HUES64 (cell line): Measurements from ENCODE around the gene LRATD1.
"Not testable (repeated sequence)": the region's sequence is repeated elsewhere in the genome, so short reads cannot be mapped to it uniquely, and the experiment has no call there.

Experiments
- H3K27ac ChIP-seq: 2 replicates; pipeline ENCODE4 v1.7.0; 2013; ENCODE audit warnings: low read depth, low read length, inconsistent platforms
- H3K27me3 ChIP-seq: 2 replicates; pipeline ENCODE4 v1.6.1; 2013; ENCODE audit warnings: mild to moderate bottlenecking, low read length; ENCODE audit not compliant: insufficient read depth
- H3K36me3 ChIP-seq: 2 replicates; pipeline ENCODE4 v1.6.1; 2013; ENCODE audit warnings: mild to moderate bottlenecking, low read length; ENCODE audit not compliant: insufficient read depth
- H3K4me1 ChIP-seq: 2 replicates; pipeline ENCODE4 v1.6.1; 2013; ENCODE audit warnings: mild to moderate bottlenecking, low read length, moderate library complexity; ENCODE audit not compliant: insufficient read depth
- H3K4me3 ChIP-seq: 2 replicates; pipeline ENCODE4 v1.5.1; 2013; ENCODE audit warnings: mild to moderate bottlenecking, low read length, moderate library complexity
- H3K9ac ChIP-seq: 2 replicates; pipeline ENCODE4 v1.6.1; 2013; ENCODE audit warnings: mild to moderate bottlenecking, low read depth, low read length
- H3K9me3 ChIP-seq: 2 replicates; pipeline ENCODE4 v1.6.1; 2013; ENCODE audit warnings: low read depth, low read length; ENCODE audit not compliant: insufficient read depth
- WGBS: fragments of 150-250, 120-280 bp; methylation state at CpG from one replicate; pipeline ENCODE4 v1.1.7; 2013; ENCODE audit warnings: missing lambda C conversion rate; 5-methylcytosine and 5-hydroxymethylcytosine counted together

The LRATD1 gene

GRCh38 chr2:14616342-14616741, 16.2 kb upstream of the LRATD1 start:
- Histone ChIP-seq H3K4me1 (no peaks in the 10 kb centered on the region), H3K27me3 (no peaks in the 10 kb centered on the region), H3K9me3 (no peaks in the 10 kb centered on the region), H3K36me3 (no peaks in the 10 kb centered on the region), H3K9ac (no peak overlapping the region), H3K27ac (no peak overlapping the region), H3K4me3 (no peak overlapping the region)
- WGBS: 94% methylated on average over 4 of the region's 4 CpGs

GRCh38 chr2:14616950-14617349, 15.6 kb upstream of the LRATD1 start:
- Histone ChIP-seq H3K27me3 (no peaks in the 10 kb centered on the region), H3K36me3 (no peaks in the 10 kb centered on the region), H3K4me3 (no peak overlapping the region), H3K4me1 (no peaks in the 10 kb centered on the region), H3K27ac (no peak overlapping the region), H3K9ac (no peak overlapping the region), H3K9me3 (no peaks in the 10 kb centered on the region)
- 99% methylated on average over 5 of the region's 6 CpGs for WGBS

- Histone ChIP-seq H3K27ac (no peak overlapping the region), H3K4me1 (no peaks in the 10 kb centered on the region), H3K36me3 (no peaks in the 10 kb centered on the region), H3K27me3 (no peaks in the 10 kb centered on the region), H3K4me3 (no peak overlapping the region), H3K9ac (no peak overlapping the region), H3K9me3 (no peaks in the 10 kb centered on the region)
- WGBS: 91% methylated on average over 3 of the region's 3 CpGs
Measured at GRCh38 chr2:14619441-14619840, 13.1 kb upstream of the LRATD1 start.

- Histone ChIP-seq H3K36me3 (no peaks in the 10 kb centered on the region), H3K27ac (no peak overlapping the region), H3K9ac (no peak overlapping the region), H3K4me1 (no peaks in the 10 kb centered on the region), H3K9me3 (no peaks in the 10 kb centered on the region), H3K27me3 (no peaks in the 10 kb centered on the region), H3K4me3 (no peak overlapping the region)
- WGBS: 100% methylated on average over 1 of the region's 1 CpG
Measured at GRCh38 chr2:14621114-14621513, 11.4 kb upstream of the LRATD1 start.

- WGBS: 95% methylated on average over 6 of the region's 6 CpGs
- H3K9me3 ChIP-seq: no peaks in the 10 kb centered on the region
- H3K36me3 ChIP-seq: no peaks in the 10 kb centered on the region
- no peaks in the 10 kb centered on the region for H3K27me3 ChIP-seq
- H3K4me3 ChIP-seq: no peak overlapping the region
- H3K4me1 ChIP-seq: no peaks in the 10 kb centered on the region
- H3K9ac ChIP-seq: no peak overlapping the region
- H3K27ac ChIP-seq: no peak overlapping the region
Measured at GRCh38 chr2:14621906-14622549, 10.5 kb upstream of the LRATD1 start.

- H3K27me3 ChIP-seq, H3K27ac ChIP-seq, H3K9me3 ChIP-seq, H3K36me3 ChIP-seq, H3K9ac ChIP-seq, H3K4me3 ChIP-seq, H3K4me1 ChIP-seq: not testable (repeated sequence)
- 97% methylated on average over 3 of the region's 3 CpGs for WGBS
Measured at GRCh38 chr2:14622550-14622939, 10.0 kb upstream of the LRATD1 start.

GRCh38 chr2:14623237-14623636, 9.3 kb upstream of the LRATD1 start:
- Histone ChIP-seq H3K27ac (no peak overlapping the region), H3K27me3 (no peaks in the 10 kb centered on the region), H3K4me1 (no peaks in the 10 kb centered on the region), H3K9ac (no peak overlapping the region), H3K36me3 (no peaks in the 10 kb centered on the region), H3K9me3 (no peaks in the 10 kb centered on the region), H3K4me3 (no peak overlapping the region)
- WGBS: 100% methylated on average over 1 of the region's 1 CpG

- WGBS: 84% methylated on average over 3 of the region's 3 CpGs
- Histone ChIP-seq H3K36me3 (no peaks in the 10 kb centered on the region), H3K27ac (no peak overlapping the region), H3K9ac (no peak overlapping the region), H3K27me3 (peaks cover 29% of the 10 kb centered on the region), H3K9me3 (no peaks in the 10 kb centered on the region), H3K4me1 (no peaks in the 10 kb centered on the region), H3K4me3 (no peak overlapping the region)
Measured at GRCh38 chr2:14626873-14627272, 5.6 kb upstream of the LRATD1 start.

- peaks cover 50% of the 10 kb centered on the region for H3K27me3 ChIP-seq
- no peak overlapping the region for H3K27ac ChIP-seq
- no peaks in the 10 kb centered on the region for H3K9me3 ChIP-seq
- H3K36me3 ChIP-seq: no peaks in the 10 kb centered on the region
- 87% methylated on average over 2 of the region's 2 CpGs for WGBS
- no peak overlapping the region for H3K4me3 ChIP-seq
- H3K9ac ChIP-seq: no peak overlapping the region
- H3K4me1 ChIP-seq: peaks cover 4% of the 10 kb centered on the region; the same call in 1 of the 2 replicates
Measured at GRCh38 chr2:14628901-14629300, 3.6 kb upstream of the LRATD1 start.

GRCh38 chr2:14631406-14632040, 994 bp upstream of the LRATD1 start:
- peaks cover 9% of the 10 kb centered on the region for H3K4me1 ChIP-seq
- H3K27ac ChIP-seq: no peak overlapping the region
- H3K27me3 ChIP-seq: peaks cover 76% of the 10 kb centered on the region
- 60% methylated on average over 3 of the region's 3 CpGs for WGBS
- no peaks in the 10 kb centered on the region for H3K36me3 ChIP-seq
- H3K9ac ChIP-seq: no peak overlapping the region
- H3K4me3 ChIP-seq: peak overlapping the region; percentile 74
- H3K9me3 ChIP-seq: no peaks in the 10 kb centered on the region

- H3K27ac ChIP-seq: no peak overlapping the region
- H3K36me3 ChIP-seq: no peaks in the 10 kb centered on the region
- 7% methylated on average over 13 of the region's 13 CpGs for WGBS
- H3K9ac ChIP-seq: no peak overlapping the region
- H3K27me3 ChIP-seq: peaks cover 89% of the 10 kb centered on the region
- H3K4me3 ChIP-seq: peak overlapping the region; percentile 74
- H3K4me1 ChIP-seq: peaks cover 9% of the 10 kb centered on the region
- no peaks in the 10 kb centered on the region for H3K9me3 ChIP-seq
Measured at GRCh38 chr2:14633061-14633460, 544 bp downstream of the LRATD1 start.
